Measurements from ENCODE around the gene ARHGAP9.
A peak's percentile ranks its signal among the peaks of the same experiment; 100 is the strongest.

The ARHGAP9 gene

GRCh38 chr12:57465030-57465746, 14.5 kb downstream of the ARHGAP9 start:
- peaks cover 16% of the 10 kb centered on the region for H3K27me3 ChIP-seq (ENCODE audit: insufficient read depth, low read length)
- H3K4me1 ChIP-seq (ENCODE audit: insufficient read depth, low read length) = no peaks in the 10 kb centered on the region

DNA sequence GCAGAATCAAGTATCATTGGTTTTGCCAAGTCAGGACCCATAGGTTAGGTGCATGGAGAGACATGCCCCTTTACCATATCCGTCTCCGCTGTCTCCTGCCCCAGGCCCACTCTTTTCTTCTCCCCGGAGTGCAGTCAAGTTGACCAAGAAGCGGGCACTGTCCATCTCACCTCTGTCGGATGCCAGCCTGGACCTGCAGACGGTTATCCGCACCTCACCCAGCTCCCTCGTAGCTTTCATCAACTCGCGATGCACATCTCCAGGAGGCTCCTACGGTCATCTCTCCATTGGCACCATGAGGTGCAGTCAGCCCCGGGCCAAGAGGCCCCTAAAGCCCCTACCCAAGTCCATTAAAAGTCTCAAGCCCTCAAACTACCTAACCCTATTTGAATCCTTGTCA, 15.1 kb downstream of the ARHGAP9 start:
- no peak overlapping the region for H3K27ac ChIP-seq (ENCODE audit: low read length)
- no peaks in the 10 kb centered on the region for H3K36me3 ChIP-seq (ENCODE audit: insufficient read depth, low read depth, low read length)
- no peaks in the 10 kb centered on the region for H3K4me1 ChIP-seq (ENCODE audit: insufficient read depth, low read length)
- no peaks in the 10 kb centered on the region for H3K9me3 ChIP-seq (ENCODE audit: insufficient read depth, low read depth, low read length)
- peaks cover 18% of the 10 kb centered on the region for H3K27me3 ChIP-seq (ENCODE audit: insufficient read depth, low read length)
- H3K4me3 ChIP-seq (ENCODE audit: low read length) = no peak overlapping the region
- H3K9ac ChIP-seq (ENCODE audit: low read depth, low read length) = no peak overlapping the region

More at GRCh38 chr12:57465030-57465746, 14.5 kb downstream of the ARHGAP9 start:
- Histone ChIP-seq H3K9ac (ENCODE audit: low read depth, low read length) (no peak overlapping the region), H3K9me3 (ENCODE audit: insufficient read depth, low read depth, low read length) (no peaks in the 10 kb centered on the region), H3K27ac (ENCODE audit: low read length) (no peak overlapping the region), H3K36me3 (ENCODE audit: insufficient read depth, low read depth, low read length) (no peaks in the 10 kb centered on the region), H3K4me3 (ENCODE audit: low read length) (no peak overlapping the region)

GRCh38 chr12:57462912-57463253, 16.8 kb downstream of the ARHGAP9 start:
- no peaks in the 10 kb centered on the region for H3K9me3 ChIP-seq (ENCODE audit: insufficient read depth, low read depth, low read length)
- H3K4me1 ChIP-seq (ENCODE audit: insufficient read depth, low read length) = peaks cover 7% of the 10 kb centered on the region
- no peak overlapping the region for H3K27ac ChIP-seq (ENCODE audit: low read length)
- H3K4me3 ChIP-seq (ENCODE audit: low read length) = no peak overlapping the region
- H3K9ac ChIP-seq (ENCODE audit: low read depth, low read length) = no peak overlapping the region
- no peaks in the 10 kb centered on the region for H3K36me3 ChIP-seq (ENCODE audit: insufficient read depth, low read depth, low read length)
- H3K27me3 ChIP-seq (ENCODE audit: insufficient read depth, low read length) = peaks cover 18% of the 10 kb centered on the region

DNA sequence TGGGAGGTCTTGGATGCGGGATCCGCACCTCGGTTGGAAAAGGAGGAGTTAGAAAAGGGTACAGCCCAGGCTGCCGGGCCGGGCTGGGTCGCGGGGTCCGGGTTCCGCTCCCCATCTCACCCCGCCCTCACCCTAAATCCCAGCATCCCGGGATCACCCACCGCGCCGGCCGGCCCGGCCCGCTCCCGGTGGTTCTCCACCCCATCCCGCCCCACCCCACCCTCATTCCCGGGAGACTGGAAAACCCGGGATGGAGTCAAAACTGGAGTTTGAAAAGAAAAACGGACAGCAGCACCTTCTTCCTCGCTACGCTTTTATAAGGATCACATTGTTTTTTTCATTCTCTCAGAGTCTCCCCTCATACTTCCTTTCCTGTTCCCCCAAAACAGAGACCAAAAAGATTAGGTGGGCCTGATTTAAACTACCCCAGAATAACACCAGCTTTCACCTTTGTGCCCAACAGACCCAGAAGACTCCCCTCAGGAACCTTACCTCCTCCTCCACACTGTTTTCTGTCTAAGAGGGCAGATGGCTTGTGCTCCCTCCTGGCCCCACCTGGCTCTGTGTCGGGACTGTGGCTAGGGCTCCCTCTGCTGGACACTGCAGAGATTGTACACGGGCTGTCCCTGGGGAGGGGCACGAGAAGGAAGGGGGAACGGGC, 17.3 kb downstream of the ARHGAP9 start:
- H3K4me3 ChIP-seq (ENCODE audit: low read length) = peak overlapping the region; percentile 89
- H3K36me3 ChIP-seq (ENCODE audit: insufficient read depth, low read depth, low read length) = no peaks in the 10 kb centered on the region
- H3K27ac ChIP-seq (ENCODE audit: low read length) = peak overlapping the region; percentile 49
- peak overlapping the region; percentile 85; the same call in 1 of the 2 replicates for H3K9ac ChIP-seq (ENCODE audit: low read depth, low read length)
- peaks cover 7% of the 10 kb centered on the region for H3K4me1 ChIP-seq (ENCODE audit: insufficient read depth, low read length)
- peaks cover 18% of the 10 kb centered on the region for H3K27me3 ChIP-seq (ENCODE audit: insufficient read depth, low read length)
- no peaks in the 10 kb centered on the region for H3K9me3 ChIP-seq (ENCODE audit: insufficient read depth, low read depth, low read length)

GRCh38 chr12:57461917-57462250, 17.8 kb downstream of the ARHGAP9 start:
- Histone ChIP-seq H3K27ac (ENCODE audit: low read length) (peak overlapping the region; percentile 49), H3K9ac (ENCODE audit: low read depth, low read length) (peak overlapping the region; percentile 85; the same call in 1 of the 2 replicates), H3K4me3 (ENCODE audit: low read length) (peak overlapping the region; percentile 89), H3K27me3 (ENCODE audit: insufficient read depth, low read length) (peaks cover 18% of the 10 kb centered on the region), H3K4me1 (ENCODE audit: insufficient read depth, low read length) (peaks cover 7% of the 10 kb centered on the region), H3K36me3 (ENCODE audit: insufficient read depth, low read depth, low read length) (no peaks in the 10 kb centered on the region), H3K9me3 (ENCODE audit: insufficient read depth, low read depth, low read length) (no peaks in the 10 kb centered on the region)

DNA sequence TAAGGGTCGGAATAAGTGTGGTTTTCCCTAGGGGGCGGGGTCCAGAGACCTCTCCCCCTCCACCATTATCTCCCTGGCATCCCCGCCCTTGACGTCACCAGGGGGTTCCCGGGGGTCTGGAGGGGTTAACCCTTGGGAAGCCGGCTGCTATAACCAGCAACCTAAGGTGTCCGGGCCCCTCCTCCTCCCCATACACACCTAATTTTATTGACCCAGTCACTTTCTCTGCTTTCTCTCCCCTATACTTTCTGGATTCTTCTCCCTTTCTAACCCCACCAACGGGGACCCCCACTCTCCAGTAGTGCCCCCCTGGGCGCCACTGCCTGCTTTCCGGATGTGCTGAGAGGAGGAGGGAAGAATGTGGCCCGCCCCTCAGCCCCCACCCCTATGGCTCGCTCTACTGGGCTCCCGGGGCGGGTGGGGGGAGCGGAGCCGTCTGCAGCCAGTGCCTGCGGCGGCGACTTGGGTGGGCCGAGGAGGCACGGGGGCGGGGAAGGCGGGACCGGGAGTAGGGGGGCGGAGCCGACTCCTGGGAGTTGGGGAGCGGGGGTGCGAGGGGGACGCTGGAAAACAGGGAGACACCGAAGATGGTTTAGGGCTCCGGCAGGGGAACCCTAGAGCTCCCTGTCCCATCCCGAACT, 18.3 kb downstream of the ARHGAP9 start:
- peak overlapping the region; percentile 49 for H3K27ac ChIP-seq (ENCODE audit: low read length)
- peak overlapping the region; percentile 85; the same call in 1 of the 2 replicates for H3K9ac ChIP-seq (ENCODE audit: low read depth, low read length)
- no peaks in the 10 kb centered on the region for H3K9me3 ChIP-seq (ENCODE audit: insufficient read depth, low read depth, low read length)
- H3K27me3 ChIP-seq (ENCODE audit: insufficient read depth, low read length) = peaks cover 18% of the 10 kb centered on the region
- H3K4me1 ChIP-seq (ENCODE audit: insufficient read depth, low read length) = peaks cover 7% of the 10 kb centered on the region
- peak overlapping the region; percentile 89 for H3K4me3 ChIP-seq (ENCODE audit: low read length)
- H3K36me3 ChIP-seq (ENCODE audit: insufficient read depth, low read depth, low read length) = no peaks in the 10 kb centered on the region

GRCh38 chr12:57460841-57461275, 18.8 kb downstream of the ARHGAP9 start:
- H3K4me3 ChIP-seq (ENCODE audit: low read length) = peak overlapping the region; percentile 89
- peaks cover 9% of the 10 kb centered on the region for H3K4me1 ChIP-seq (ENCODE audit: insufficient read depth, low read length)
- peaks cover 20% of the 10 kb centered on the region for H3K27me3 ChIP-seq (ENCODE audit: insufficient read depth, low read length)
- peak overlapping the region; percentile 57; the same call in 1 of the 2 replicates for H3K9ac ChIP-seq (ENCODE audit: low read depth, low read length)
- H3K9me3 ChIP-seq (ENCODE audit: insufficient read depth, low read depth, low read length) = no peaks in the 10 kb centered on the region
- H3K27ac ChIP-seq (ENCODE audit: low read length) = no peak overlapping the region
- no peaks in the 10 kb centered on the region for H3K36me3 ChIP-seq (ENCODE audit: insufficient read depth, low read depth, low read length)

GRCh38 chr12:57460468-57460784, 19.2 kb downstream of the ARHGAP9 start:
- Histone ChIP-seq H3K27ac (ENCODE audit: low read length) (no peak overlapping the region), H3K4me1 (ENCODE audit: insufficient read depth, low read length) (peaks cover 13% of the 10 kb centered on the region), H3K36me3 (ENCODE audit: insufficient read depth, low read depth, low read length) (no peaks in the 10 kb centered on the region), H3K9me3 (ENCODE audit: insufficient read depth, low read depth, low read length) (no peaks in the 10 kb centered on the region), H3K27me3 (ENCODE audit: insufficient read depth, low read length) (peaks cover 24% of the 10 kb centered on the region), H3K9ac (ENCODE audit: low read depth, low read length) (peak overlapping the region; percentile 57; the same call in 1 of the 2 replicates), H3K4me3 (ENCODE audit: low read length) (peak overlapping the region; percentile 89)

- no peaks in the 10 kb centered on the region for H3K9me3 ChIP-seq (ENCODE audit: insufficient read depth, low read depth, low read length)
- H3K27me3 ChIP-seq (ENCODE audit: insufficient read depth, low read length) = peaks cover 24% of the 10 kb centered on the region
- peak within 1 kb of the TSS; percentile 89 for H3K4me3 ChIP-seq (ENCODE audit: low read length)
- peak within 1 kb of the TSS; percentile 27 for H3K27ac ChIP-seq (ENCODE audit: low read length)
- peak within 1 kb of the TSS; percentile 66; the same call in 1 of the 2 replicates for H3K9ac ChIP-seq (ENCODE audit: low read depth, low read length)
- peaks cover 16% of the 10 kb centered on the region for H3K4me1 ChIP-seq (ENCODE audit: insufficient read depth, low read length)
- no peaks in the 10 kb centered on the region for H3K36me3 ChIP-seq (ENCODE audit: insufficient read depth, low read depth, low read length)
Measured at GRCh38 chr12:57459750-57460467, 19.8 kb downstream of the ARHGAP9 start, which contains the start of gene GLI1. Gene GLI1 (plus strand): TSS chr12:57459785. CDS start chr12:57463692, 3,907 bp downstream.

DNA sequence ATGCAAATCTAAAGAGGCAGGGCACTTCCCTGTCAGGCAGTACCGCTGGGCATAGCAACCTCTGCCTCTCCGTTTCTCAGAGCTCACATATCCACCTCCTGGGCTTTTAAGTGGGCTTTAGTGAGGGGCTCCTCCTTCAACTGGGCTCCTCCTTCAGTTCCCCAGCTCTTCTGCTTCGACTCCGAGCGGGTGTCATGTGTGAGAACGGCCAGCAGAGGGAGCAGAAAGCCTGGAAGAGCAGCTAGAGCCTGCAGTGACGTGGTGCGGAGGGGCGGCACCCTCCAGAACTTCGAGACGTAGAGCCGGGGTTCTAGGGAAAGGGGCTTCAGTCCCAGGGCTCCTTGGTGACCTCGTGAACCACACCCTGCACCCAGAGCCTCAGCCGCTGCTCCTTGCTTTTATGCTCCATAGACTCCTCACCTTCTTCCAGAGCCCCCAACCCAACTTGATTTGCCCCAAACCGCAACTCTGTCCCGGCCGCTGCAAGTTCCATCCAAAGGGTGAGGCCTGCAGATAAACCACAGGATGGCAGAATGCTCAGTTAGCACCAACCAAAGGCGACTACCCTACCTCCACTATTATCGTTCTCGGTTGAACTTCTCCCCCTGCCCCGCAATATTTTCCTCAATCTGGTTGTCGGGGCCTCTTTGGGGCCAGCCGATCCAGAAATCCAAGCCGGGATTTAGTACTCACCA, 20.5 kb downstream of the ARHGAP9 start:
- Histone ChIP-seq H3K4me3 (ENCODE audit: low read length) (peak overlapping the region; percentile 89), H3K36me3 (ENCODE audit: insufficient read depth, low read depth, low read length) (no peaks in the 10 kb centered on the region), H3K27ac (ENCODE audit: low read length) (peak overlapping the region; percentile 27), H3K9ac (ENCODE audit: low read depth, low read length) (peak overlapping the region; percentile 66; the same call in 1 of the 2 replicates), H3K4me1 (ENCODE audit: insufficient read depth, low read length) (peaks cover 21% of the 10 kb centered on the region), H3K27me3 (ENCODE audit: insufficient read depth, low read length) (peaks cover 24% of the 10 kb centered on the region), H3K9me3 (ENCODE audit: insufficient read depth, low read depth, low read length) (no peaks in the 10 kb centered on the region)

GRCh38 chr12:57458665-57459054, 21.0 kb downstream of the ARHGAP9 start:
- H3K27me3 ChIP-seq (ENCODE audit: insufficient read depth, low read length) = peaks cover 20% of the 10 kb centered on the region
- peaks cover 21% of the 10 kb centered on the region for H3K4me1 ChIP-seq (ENCODE audit: insufficient read depth, low read length)
- H3K9ac ChIP-seq (ENCODE audit: low read depth, low read length) = peak overlapping the region; percentile 66; the same call in 1 of the 2 replicates
- H3K9me3 ChIP-seq (ENCODE audit: insufficient read depth, low read depth, low read length) = no peaks in the 10 kb centered on the region
- H3K36me3 ChIP-seq (ENCODE audit: insufficient read depth, low read depth, low read length) = no peaks in the 10 kb centered on the region
- H3K4me3 ChIP-seq (ENCODE audit: low read length) = peak overlapping the region; percentile 89
- H3K27ac ChIP-seq (ENCODE audit: low read length) = no peak overlapping the region

Data from iPS-20b (cell line).